GM21367 (cell line): ENCODE data around the gene LENG8.

ENCODE experiments used
- ATAC-seq: cut with Tn5 transposase; IDR thresholded peaks from one replicate; pipeline ENCODE4 v1.9.1; 2021; ENCODE audit not compliant: unreplicated experiment

Gene LENG8

DNA sequence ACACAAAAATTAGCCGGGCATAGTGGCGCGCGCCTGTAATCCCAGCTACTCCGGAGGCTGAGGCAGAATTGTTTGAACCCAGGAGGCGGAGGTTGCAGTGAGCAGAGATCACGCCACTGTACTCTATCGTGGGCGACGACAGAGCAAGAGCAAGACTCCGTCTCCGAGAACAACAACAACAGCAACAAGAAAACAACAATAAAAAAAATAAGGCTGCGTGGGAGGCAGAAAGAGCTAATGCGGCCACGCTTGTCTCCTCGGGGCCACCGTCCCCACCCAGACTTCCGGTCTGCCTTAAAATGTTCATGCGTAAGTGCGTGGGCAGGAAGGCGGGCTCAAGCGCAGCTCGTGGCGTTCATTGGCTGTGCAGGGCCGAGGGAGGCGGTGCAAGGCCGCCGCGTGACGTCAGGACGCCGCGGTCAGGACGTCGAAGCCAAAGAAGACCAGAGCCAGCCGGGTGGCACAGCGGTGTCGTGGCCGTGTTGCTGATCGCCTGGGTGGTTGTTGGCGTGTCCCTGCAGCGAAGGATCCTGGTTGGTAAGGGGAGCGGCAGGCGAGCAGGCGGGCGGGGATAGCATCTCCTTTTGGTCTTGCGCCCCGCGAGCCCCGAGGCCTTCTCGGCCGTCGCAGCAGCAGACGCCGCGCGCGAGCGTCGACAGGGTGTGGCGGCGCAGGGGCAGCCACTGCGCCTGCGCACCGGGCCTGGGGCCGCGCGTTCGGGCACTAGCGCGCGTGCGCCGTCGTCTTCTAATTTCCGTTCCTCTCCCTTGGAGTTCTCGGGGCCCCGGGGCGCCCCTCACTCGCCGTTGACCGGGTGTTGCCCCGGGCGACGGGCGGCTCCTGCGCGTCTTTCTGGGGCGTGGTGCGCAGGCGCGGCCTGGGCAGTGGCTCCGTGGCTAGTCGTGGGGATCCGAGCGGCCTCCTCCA is at the start of gene LENG8:
Gene LENG8 (plus strand): TSS at position 426 of the 927 bp plus-strand sequence. CDS start 2,146 bp downstream, outside the sequence.
- ATAC-seq = peak; percentile 69

DNA sequence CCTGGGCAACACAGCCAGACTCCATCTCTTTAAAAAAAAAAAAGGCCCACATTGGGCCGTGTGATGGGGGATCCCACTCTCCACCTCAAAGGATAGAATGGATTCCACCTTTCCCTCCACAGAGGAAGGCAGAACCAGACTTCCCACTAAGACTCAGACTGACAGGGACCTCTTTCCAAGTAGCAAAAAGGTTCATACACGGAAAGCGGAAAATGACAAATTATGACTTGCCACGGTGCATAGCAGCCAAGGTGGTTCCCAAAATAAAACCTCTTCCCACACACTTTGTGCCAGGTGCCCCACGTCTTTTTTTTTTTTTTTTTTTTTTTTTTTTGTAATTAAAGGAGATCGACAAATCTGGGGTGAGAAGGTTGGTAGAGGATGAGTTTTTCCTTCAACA is 48.1 kb upstream of the LENG8 start:
- ATAC-seq = no peak

DNA sequence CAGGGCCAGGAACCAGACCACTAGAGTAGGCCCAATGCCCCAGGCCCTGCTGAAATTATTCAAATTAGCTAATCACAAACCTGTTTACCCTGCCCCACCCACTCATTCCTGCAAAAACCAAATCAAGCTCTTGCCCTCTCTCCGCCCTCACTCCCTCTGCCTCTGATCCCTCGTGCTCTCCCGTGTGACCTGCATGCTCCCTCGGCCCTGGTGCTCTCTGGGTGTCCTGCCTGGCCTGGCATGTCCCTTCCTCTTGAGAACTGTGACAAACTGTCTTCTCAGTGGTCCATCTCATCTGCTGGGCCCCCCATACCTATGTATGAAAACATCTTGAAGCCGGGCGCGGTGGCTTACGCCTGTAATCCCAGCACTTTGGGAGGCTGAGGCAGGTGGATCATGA is 45.9 kb upstream of the LENG8 start:
- ATAC-seq = no peak

DNA sequence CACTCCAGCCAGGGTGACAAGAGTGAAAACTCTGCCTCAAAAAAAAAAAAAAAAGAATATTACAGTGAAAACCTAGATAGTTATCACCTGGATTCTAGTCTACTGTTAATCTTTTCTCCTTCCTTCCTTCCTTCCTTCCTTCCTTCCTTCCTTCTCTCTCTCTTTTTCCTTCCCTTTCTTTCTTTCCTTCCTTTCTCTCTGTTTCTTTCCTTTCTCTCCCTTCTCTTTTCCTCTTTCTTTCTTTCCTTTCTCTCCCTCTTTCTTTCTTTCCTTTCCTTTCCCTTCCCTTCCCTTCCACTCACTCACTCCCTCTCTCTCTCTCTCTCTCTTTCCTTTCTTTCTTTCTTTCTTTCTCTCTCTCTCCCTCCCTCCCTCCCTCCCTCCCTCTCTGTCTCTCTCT is 43.4 kb upstream of the LENG8 start:
- no peak for ATAC-seq

DNA sequence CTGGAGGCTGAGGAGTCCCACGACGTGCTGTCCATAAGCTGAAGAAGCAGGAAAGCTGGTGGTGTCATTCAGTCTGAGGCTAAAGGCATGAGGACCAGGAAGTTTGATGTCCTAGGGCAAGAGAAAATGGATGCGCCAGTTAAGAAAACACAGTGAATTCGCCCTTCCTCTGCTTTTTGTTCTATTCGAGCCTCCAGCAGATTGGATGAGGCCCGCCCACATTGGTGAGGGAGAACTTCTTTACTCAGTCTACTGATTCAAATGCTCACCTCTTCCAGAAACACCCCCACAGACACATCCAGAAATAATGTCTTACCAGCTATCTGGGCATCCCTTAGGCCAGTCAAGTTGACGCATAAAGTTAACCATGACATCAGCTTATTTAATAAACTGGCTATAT is 41.2 kb upstream of the LENG8 start:
- ATAC-seq = no peak

DNA sequence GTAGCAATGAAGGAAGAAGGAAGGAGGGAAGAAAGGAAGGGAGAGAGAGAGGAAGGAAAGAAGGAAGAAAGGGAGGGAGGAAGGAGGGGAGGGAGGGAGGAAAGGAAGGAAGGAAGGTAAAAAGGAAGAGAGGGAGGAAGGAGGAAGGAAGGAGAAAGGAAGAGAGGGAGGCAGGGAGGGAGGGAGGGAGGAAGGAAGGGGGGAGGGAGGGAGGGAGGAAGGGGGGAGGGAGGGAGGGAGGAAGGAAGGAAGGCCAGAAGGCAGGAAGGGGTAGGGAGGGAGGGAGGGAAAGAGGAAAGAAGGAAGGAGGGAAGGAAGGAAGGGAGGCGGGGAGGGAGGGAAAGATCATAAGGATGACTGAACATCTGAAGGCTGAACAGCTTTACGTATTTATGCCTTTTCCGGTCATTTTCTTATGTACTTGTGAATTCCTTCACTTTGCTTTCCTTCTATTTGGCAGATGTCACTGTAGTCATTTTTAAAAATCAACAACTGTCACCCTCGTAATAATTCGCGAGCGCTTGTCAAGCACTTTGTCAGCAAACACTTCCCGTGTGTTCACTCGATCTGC is 40.5 kb upstream of the LENG8 start:
- ATAC-seq = no peak

DNA sequence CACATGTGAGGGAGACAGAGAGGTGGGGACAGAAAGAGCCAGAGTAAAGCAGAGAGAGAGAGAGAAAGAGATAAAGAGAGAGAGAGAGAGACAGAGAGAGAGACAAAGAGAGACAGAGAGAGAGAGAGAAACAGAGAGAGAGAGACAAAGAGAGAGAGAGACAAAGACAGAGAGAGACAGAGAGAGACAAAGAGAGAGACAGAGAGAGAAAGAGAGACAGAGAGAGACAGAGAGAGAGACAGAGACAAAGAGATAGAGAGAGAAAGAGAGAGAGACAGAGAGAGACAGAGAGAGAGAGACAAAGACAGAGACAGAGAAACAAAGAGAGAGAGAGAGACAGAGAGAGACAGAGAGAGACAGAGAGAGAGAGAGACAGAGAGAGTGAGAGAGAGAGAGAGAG is 38.0 kb upstream of the LENG8 start:
- ATAC-seq = no peak

DNA sequence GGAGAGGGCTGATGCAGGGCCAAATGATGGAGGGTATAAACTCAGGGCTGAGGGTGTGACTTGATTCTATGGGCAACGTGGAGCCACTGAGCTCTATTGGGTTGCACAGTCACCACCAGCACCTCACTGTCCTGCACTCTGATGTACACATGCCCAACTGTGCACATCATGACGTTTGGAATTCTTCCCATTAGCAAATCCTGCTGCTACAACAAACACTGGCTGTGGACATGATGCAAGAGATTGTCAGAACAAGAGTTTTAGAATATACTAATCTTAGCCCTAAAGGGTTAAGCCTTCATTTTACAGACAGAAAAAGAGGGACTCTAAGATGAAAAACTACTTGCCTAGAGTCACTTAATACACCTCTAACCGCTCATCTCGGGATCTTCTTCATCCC is 36.1 kb upstream of the LENG8 start:
- ATAC-seq = no peak

DNA sequence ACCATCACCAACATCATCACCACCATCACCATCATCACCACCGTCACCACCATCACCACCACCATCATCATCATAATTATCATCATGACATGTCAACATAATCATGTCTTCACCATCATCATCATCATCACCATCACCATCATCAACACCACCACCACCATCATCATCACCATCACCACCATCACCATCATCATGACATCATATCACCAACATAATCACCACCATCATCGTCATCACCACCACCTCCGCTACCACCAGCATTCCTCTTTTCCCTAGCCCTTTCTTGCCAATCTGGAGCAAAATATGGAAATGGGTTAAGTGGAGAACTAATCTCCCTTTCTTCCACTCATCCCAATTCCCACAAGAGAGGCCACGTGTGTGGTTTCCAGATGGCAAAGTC is 34.8 kb upstream of the LENG8 start:
- no peak for ATAC-seq

DNA sequence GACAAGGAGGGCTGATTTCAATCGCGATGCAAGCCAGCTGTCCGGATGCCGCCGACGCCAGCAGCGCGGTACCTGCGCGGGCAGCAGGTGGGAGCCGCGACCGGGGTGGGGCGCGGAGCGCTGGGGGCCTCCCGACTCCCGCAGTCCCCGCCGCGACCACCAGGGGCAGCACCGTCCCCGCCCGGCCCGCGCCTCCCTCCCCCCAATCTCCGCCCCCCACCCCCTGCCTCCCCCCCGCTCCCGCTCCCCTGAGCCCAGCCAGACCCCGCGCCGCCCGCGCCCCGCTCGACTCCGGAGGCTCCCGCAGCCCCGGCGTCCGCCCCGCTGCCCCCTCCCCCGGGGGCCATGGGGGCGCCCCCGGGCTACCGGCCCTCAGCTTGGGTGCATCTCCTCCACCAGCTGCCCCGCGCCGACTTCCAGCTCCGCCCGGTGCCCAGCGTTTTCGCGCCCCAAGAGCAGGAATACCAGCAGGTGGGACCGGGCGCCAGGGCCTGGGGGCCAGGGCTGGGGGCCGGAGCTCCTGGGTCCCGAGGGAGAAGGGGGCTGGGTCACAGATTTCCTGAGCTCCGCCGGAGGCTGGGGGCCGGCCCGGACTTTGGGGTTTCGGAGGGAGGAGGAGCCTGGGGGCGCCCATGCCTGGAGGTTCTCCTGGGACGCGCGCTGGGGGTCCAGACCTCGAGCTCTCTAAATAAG is 33.6 kb upstream of the LENG8 start, which contains the start of gene TTYH1:
Gene TTYH1 (plus strand): TSS at position 257 of the 693 bp plus-strand sequence. CDS start 89 bp downstream, at position 346.
- no peak for ATAC-seq

DNA sequence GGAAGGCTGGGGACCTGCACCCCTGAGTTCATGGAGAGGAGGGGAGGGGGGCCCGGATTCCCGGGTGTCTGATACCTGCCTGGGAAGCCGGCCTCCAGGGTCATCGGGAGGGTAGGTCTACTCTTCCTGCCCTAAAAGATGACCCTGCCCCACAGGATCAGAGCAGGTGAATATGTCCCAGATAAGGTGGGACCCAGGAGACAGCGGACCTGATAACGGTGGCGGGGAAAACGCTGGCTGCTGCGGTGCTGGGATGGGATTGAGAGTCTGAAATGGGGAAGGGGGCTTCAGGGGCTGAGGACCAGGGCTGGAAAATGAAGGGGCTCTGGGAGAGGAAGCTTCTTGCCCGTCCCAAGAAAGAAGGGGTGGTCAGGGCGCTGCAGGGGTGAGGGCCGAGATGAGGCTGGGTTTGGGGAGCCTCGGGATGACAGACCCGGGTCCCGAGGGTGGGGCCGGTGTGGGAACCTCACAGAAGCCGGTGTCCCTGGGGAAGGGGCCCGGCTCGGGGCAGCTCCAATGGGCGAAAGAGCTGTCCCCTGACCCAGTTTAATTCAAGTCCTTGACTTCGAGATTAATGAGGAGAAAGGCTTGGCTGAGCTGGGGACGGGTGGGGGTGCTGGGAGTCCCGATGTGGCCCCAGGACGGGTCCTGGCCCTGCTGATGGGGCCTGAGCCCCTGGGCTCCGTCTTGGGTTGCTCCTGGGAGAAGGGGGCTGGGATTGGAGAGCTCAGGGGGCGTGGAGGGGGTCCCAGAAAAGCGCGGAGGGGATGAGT is 32.9 kb upstream of the LENG8 start:
- no peak for ATAC-seq

DNA sequence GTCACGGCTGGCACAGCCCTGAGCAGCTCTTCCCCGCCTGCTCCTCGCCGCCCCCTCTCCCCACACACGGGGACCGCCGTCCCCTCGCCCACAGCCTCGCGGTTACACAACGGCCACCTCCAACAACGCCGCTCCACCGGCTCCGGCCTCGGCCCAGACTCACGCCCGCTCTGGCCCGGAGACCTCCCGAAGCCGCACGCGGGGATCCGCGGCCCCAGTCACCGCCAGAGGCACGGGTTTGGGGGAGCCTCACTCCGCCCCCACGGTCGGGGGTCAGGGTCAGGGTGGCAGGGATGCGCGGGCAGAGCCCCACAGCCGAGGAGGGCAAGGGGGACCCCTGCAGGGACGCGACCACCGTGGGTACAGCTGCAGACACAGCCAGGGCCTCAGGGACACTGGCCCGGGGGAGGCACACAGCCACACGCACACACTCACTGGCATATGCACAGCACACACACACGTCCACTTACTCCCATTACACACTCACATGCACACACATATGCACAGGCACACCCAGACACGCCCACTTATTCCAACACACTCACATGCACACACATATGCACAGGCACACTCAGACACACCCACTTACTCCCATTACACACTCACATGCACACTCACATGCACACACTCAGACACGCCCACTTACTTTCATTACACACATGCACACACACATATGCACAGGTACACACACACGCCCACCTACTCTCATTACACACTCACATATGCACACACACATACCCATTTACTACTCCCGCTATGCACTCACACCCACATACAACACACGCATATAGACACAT is 32.1 kb upstream of the LENG8 start:
- ATAC-seq = no peak

DNA sequence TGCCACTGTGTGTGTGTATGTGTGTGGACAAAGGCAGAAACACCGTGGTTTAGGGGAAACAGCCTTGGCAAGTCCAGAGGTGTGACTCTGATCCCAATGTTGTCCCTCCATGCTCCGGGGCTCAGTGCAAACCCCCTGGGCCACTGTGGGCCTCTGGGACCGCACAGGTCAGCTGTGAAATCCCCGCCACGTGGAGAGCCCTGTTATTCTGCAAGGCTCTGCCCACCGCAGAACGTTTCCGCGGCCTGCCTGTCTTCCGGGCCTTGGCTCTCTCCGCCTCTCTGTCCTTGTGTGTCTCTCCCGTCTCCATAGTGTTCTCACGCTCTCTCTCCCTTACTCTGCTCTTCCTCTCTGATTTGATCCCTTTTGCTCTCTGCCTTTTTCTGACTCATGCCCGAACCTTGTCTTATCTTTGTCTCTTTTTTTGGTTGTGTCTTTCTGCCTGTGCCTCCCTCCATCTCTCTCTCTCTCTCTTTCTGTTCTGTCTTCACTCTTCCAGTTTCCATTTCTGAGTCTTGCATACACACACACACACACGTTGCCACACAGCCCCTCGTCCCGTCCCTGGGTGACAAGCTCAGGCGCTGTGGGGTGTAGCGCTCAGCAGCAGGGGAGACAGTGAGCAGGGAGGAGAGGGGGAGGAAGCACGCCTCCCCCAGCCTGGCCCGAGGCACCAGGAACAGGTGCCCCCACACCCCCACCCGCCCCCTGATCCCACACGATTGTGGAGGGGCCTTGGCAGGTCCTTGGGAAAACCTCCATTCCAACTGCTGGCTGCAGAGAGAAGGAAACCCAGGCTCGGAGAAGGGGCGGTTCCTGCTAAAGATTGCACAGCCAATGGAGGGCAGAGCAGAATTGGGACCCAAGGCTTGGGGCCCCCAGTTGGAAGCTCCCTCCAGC is 30.7 kb upstream of the LENG8 start:
- ATAC-seq = no peak

DNA sequence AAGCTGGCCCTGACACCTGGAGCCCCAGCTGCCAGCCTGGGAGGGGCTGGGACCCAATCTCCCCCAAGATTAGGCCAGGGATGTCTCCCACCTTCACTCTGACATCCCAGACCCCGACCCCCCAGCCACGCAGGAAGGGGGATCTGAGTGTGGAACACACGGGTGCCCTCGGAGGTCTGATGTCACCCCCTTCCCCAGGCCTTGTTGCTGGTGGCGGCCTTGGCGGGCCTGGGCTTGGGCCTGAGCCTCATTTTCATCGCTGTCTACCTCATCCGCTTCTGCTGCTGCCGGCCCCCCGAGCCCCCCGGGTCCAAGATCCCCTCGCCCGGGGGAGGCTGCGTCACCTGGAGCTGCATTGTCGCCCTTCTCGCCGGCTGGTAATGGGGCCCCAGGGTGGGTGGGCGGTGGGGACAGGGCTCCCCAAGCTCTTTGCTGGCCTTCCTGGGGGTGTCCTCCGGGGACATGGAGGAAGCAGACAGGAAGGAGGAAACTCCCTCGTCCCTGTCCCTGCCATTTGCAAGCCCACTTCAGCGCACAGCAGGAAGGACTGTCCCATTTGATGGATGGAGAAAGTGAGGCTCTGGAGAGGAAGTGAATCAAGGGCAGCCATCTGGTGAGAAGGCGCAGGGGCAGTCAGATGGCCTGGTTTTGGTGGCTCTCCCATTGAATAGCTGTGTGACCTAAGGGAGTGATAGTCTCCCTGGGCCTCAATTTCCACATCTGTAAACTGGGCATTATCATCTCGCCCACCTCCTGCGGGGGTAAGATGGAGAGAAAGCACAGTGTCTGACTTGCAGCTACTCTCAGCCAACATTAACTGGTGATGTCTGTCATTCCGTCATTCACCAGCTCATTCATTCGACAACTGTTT is 29.8 kb upstream of the LENG8 start:
- ATAC-seq = no peak

DNA sequence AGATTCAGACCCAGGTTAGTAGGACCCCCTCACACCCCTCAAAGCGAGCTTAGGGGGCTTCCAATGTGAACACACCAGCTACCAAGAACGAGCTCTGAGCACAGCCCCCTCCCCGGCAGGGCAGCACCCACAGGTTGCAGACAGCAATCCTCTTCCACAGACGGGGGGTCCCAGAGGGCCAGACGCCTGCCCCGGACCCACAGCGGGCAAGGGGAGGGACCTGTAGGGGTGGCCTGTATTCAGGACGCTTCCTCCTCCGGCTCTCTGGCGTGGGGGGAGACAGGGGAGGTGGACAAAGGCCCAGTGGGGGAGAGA is 29.0 kb upstream of the LENG8 start:
- ATAC-seq = no peak

DNA sequence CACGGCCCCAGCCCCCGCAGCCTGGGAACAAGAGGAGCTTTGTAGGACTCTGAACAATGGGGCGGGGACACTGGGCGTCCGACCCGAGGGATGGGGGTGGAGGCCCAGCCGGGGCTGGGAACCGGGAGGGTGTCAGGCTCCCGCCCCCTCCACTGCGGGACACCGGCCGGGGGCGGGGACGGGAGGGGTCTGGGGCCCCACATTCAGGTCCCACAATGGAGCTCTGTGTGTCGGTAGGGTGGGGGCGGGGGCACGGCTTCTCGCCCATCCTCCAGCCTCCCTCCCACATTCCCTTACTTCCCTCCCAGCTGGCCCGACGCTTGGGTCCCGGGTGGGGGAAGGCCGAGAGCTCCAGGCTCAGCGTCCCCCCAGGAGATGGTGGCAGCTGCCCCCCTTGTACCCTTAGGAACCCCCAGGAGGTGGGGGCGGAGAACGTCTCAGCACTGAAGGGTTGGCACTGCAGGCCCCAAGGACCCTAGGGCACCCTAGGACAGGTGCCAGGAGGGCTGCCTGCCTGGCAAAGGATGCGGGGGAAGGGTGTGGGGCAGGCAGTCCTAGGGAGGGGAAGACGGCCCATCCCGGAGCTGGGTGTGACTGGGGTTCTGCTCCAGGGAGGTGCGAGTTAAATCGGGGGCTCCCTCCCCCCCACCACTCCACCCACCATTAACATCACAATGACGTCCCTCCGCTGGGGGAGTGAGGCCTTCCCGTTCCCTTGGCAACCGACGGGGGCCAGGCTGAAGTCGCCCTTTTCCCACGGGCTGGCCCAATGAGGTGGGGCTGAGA is 28.4 kb upstream of the LENG8 start:
- ATAC-seq = no peak

DNA sequence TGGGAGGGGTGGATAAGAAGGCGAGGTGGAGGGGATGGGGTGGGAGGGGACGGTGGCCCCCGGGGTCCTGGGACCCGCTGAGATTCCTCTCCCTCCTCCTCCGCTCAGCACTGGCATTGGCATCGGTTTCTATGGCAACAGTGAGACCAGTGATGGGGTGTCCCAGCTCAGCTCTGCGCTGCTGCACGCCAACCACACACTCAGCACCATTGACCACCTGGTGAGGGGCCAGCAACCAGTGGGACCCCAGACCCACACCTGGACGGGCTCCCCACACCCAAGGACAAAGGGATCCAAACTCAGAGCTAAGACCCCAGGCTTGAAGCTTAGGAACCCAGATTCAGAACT is 27.9 kb upstream of the LENG8 start:
- no peak for ATAC-seq

DNA sequence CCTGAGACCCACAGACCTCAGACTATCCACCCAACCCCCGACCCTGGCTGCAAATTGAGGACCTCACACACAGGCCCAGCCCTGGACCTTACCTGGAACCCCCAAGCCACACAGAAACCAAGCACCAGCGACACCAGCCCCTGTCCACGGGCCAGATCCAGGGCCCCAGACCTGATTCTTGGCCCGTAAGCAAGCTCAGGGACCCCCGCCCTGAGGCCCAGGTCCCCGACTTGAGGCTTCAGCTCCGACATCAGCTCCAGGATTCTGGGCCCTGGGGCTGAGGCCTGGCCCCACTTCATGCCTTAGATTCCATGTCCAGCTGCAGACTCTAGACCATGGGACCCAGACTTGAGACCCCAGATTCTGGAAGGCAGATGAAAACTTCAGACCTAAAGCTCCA is 27.5 kb upstream of the LENG8 start:
- ATAC-seq = no peak
